Measurements from ENCODE around the gene LY6G6F.

DNA sequence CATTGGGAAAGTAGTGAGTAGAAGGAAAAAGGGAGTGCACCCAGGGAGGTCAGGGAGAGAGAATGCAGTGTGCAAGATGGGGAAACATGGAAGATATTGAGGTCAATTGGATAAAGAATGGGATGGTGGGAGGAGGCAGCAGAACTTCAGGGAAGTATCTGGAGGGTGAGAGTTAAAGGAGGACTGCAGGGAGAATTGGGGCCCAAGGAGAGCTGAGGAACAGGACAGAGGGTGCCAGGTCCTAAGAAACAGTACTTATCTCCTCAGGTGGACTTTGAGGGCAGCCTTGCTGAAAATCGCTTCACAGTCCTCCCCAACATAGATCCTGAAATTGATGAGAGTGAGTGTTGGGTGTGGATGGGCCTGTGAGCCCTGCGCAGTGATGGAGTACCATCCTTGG is 51.6 kb downstream of the LY6G6F start:
- no peak for TF ChIP-seq SP1 (IDR thresholded peaks at IDR 0.05)
- no peak for TF ChIP-seq BHLHE40 (IDR thresholded peaks at IDR 0.05; ENCODE audit: borderline replicate concordance)
- no peak for TF ChIP-seq SUZ12 (IDR thresholded peaks at IDR 0.05)
- TF ChIP-seq L3MBTL2 (conservative IDR thresholded peaks at IDR 0.05) = no peak
- no peak for TF ChIP-seq CTBP1 (IDR thresholded peaks at IDR 0.05; ENCODE audit: borderline replicate concordance)
- no peak for TF ChIP-seq ELF4 (IDR thresholded peaks at IDR 0.05)
- TF ChIP-seq ARNT (IDR thresholded peaks at IDR 0.05) = no peak
- TF ChIP-seq, protein P1, sequence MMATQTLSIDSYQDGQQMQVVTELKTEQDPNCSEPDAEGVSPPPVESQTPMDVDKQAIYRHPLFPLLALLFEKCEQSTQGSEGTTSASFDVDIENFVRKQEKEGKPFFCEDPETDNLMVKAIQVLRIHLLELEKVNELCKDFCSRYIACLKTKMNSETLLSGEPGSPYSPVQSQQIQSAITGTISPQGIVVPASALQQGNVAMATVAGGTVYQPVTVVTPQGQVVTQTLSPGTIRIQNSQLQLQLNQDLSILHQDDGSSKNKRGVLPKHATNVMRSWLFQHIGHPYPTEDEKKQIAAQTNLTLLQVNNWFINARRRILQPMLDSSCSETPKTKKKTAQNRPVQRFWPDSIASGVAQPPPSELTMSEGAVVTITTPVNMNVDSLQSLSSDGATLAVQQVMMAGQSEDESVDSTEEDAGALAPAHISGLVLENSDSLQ (IDR thresholded peaks at IDR 0.05) = no peak
- TF ChIP-seq FOXK2 (IDR thresholded peaks at IDR 0.05) = no peak
- no peak for TF ChIP-seq NFRKB (IDR thresholded peaks at IDR 0.05)

All from HEK293T (cell line).